Stromal cell of bone marrow (primary cell): ENCODE results near the gene TPM4.
A peak's percentile ranks its signal among the peaks of the same experiment; 100 is the strongest.
"Not testable (repeated sequence)": the region's sequence is repeated elsewhere in the genome, so short reads cannot be mapped to it uniquely, and the experiment has no call there.

ENCODE experiments used
- DNase-seq: peaks from one replicate; pipeline ENCODE4 v3.0.0-alpha.2; 2012; ENCODE audit warnings: low read depth

The TPM4 gene

GRCh38 chr19:16073481-16073880, 2.8 kb upstream of the TPM4 start:
- DNase-seq, result no peak

DNA sequence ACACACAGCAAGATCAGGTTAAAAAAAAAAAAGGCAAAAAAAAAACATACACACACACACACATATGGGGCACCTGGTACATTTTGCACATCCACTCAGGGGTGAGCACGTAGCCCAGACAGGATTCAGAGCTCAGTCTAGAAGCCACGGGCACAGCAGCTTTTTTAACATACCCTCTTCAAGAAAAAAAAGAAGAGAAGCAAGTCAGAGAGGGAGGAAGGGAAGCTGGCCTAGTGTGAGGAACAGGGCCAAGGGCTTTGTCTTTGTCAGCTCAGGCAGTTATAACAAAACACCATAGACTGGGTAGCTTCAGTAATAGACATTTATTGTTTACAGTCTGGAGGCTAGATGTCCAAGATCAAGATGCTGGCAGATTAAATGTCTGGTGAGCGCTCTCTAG, 2.3 kb upstream of the TPM4 start:
- no peak for DNase-seq

DNA sequence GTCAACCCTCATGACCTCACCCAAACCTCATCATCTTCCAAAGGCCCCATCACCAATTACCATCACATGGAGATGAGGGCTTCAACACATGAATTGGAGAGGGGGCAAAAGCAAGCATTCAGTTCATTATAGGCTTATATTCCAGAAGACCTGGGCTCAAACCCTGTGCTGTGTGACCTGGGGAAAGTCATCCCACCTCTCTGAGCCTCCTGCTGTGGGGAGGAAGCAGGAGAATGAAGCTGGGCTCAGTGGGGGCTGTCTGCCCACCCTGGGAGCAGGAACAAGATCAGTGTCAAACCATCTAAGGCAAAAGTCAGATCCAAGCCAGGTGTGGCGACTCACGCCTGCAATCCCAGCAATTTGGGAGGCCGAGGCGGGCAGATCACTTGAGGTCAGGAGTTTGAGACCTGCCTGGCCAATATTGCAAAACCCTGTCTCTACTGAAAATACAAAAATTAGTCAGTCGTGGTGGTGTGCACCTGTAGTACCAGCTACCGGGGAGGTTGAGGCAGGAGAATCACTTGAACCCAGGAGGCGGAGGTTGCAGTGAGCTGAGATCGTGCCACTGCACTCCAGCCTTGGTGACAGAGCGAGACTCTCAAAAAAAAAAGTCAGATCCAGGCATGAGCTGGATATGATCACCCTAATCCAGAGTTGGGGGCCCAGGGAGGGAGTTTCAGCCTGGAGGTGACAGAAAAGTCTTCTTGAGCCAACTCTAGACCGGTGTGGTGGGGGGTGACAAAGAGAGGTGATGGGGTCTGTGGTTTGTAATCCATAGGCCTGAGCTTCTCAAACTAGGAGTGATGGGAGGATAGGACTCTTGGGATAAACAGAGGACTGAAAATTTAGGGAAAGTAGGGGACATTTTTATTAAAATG, 1.6 kb upstream of the TPM4 start:
- no peak for DNase-seq

- DNase-seq, result no peak
These were observed 703 bp upstream of the TPM4 start for GRCh38 chr19:16075430-16076153.

GRCh38 chr19:16076958-16077611, 790 bp downstream of the TPM4 start:
- no peak for DNase-seq

GRCh38 chr19:16077984-16078758, 1.9 kb downstream of the TPM4 start:
- DNase-seq, result peak; percentile 76

DNA sequence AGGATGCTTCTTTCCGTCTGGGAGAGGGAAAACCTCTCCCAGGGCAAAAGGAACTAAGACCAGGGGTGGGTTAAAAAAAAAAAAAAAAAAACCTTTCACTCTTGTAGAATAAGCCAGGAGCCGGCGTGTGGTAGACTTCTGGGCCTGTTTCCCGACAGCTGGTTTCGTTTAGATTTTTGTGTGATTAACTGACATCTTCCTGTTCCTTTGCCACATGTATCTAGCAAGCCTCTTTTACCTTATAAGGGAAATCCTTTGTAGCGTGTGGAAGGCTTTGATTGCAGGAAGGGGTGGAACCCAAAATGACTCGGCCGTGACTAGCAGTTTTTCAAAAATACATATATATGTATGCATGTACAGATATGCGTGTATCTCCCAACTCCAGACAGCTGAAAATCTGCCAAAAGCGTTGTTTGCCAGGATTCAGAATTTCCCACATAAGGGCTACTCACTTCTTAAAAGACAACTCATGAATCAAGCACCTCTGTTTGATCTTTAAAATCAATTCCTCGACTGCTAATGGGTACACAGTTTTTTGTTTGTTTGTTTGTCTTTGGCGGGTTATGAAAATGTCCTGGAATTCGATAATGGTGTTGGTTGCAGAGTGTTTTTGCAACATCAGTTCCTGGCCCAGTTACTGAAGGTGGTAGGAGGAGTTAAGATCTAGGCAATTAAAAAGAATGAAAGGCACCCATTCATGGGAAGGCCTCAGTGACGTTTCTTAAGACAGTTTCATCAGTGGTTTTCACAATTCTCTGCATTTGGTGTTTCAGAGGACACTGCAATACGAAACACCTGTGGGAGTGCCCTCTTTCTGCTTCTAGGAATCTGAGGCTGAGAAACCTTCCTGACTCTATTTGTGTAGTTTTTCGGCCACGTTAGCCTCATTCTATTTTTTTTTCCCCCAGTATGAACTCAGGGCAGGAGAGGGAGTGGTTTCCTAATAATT, 2.7 kb downstream of the TPM4 start:
- peak; percentile 97 for DNase-seq

GRCh38 chr19:16084067-16084685, 7.9 kb downstream of the TPM4 start:
- DNase-seq, result no peak

GRCh38 chr19:16085115-16085514, 8.8 kb downstream of the TPM4 start:
- no peak for DNase-seq

DNA sequence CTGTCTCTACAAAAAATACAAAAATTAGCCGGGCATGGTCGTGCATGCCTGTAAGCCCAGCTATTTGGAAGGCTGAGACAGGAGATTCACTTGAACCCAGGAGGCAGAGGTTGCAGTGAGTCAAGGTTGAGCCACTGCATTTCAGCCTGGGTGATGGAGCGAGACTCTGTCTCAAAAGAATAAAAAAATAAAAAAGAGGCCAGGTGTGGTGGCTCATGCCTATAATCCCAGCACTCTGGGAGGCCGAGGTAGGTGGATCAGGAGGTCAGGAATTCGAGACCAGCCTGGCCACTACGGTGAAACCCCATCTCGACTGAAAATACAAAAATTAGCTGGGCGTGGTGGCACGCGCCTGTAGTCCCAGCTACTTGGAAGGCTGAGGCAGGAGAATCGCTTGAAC, 11.1 kb downstream of the TPM4 start:
- DNase-seq, result not testable (repeated sequence)

DNA sequence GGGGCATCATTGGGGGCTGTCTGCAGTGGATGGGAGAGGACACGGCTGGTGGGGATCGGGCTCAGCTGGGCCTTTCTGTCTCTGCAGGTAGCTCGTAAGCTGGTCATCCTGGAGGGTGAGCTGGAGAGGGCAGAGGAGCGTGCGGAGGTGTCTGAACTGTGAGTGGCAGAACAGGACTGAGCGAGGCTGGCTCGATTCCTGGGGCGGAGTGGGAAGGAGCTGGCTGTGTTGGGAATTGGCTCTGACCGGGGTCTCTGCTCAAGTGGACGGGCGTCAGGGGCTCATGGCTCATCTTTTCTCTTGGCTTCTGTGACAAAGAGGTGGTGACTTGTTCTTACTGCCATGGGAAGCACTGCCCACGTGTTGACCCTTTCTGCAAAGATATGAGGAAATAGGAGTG, 11.6 kb downstream of the TPM4 start:
- DNase-seq, result no peak

DNA sequence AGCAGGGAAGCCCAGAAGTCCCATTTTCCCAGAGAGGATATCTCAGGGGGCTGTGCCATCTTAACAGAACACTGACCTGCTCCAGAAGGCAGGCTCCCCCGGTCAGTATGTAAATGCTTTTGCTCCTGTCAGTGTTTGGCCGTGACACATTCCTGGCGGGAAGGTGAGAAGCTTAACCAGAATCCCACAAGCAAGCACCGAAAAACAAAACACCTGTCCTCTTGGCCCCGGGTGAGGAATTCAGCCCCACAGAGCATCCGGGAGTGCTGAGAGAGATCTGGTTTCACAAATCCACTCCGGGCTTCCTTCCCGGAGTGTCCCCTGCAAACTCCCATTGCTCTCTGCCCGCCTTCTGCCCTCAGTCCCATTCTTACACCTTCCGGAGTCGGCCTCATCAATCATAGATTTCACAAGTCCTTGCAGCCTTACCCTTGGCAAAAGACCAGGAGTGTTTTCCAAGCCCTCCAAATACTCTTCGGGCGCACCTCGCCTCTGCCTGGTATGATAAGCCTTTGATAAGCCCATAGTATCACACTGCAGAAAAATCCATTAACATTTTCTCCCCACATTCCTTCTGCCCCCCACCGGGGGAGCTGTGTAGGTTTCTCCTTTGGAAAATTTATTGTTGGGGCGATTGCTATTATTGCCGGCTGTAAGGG, 12.2 kb downstream of the TPM4 start:
- no peak for DNase-seq

DNA sequence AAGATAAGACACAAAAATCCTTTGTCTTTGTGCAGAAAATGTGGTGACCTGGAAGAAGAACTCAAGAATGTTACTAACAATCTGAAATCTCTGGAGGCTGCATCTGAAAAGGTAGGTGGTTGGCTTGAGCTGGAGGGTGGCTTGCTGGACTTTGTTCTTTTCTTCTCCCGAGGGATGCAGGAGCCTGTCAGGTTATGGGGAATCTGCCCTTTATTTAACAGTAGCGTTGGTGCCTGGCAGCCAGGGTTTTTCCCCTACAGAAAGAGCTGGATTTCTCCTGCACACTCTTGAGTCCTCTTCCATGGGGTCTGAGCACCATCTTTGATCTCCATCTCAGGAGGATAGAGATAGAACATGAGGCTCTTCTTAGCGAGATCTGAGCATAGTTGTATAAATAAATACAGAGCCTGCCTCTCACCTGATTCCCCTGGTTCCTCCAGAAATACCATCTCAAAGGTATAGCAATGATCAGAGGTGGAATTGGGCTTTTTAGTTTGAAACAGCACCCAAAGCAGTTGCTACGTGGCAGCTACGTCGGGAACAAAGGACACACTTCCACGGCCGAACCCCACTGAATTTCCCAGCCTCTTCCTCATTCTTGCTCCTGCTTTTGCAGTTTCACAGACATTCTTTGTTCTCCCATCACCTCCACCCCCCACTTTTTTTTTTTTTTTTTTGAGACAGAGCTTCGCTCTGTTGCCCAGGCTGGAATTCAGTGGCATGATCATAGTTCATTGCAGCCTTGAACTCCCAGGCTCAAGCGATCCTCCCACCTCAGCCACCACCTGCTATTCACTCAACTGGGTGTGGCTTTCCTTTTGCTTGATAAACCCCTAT, 12.9 kb downstream of the TPM4 start:
- DNase-seq, result no peak

DNA sequence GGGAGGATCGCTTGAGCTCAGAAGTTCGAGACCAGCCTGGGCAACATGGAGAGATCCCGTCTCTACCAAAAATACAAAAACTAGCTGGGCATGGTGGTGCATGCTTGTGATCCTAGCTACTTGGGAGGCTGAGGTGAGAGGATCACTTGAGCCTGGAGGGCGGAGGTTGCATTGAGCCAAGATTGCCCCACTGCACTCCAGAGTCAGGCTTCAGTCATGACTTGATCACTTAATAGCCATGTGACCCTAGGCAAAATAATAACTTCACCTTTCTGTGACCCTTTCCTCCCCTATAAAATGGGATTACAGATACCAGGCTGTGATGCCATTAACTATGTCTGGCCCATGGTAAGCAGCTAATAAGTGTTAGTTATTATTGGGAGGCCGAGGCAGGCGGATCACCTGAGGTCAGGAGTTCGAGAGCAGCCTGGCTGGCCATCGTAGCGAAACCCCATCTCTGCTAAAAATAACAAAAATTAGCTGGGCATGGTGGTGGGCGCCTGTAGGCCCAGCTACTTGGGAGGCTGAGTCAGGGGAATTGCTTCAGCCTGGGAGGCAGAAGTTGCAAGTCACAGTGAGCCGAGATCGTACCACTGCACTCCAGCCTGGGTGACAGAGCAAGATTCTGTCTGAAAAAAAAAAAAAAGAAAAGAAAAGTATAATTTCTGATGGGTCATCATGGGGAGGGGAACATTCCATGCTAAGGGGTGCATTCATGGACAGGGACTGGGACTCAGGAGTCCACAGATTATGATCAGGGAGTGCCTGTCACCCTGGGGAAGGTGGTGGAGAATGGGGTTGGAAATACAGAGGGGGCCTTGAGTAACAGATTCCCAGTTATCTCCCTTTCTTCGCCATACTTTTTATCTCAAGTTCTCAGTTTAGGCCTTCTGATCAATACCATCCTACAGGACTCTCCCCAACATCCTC, 15.5 kb downstream of the TPM4 start:
- no peak for DNase-seq

GRCh38 chr19:16094360-16095070, 18.2 kb downstream of the TPM4 start:
- no peak for DNase-seq

DNA sequence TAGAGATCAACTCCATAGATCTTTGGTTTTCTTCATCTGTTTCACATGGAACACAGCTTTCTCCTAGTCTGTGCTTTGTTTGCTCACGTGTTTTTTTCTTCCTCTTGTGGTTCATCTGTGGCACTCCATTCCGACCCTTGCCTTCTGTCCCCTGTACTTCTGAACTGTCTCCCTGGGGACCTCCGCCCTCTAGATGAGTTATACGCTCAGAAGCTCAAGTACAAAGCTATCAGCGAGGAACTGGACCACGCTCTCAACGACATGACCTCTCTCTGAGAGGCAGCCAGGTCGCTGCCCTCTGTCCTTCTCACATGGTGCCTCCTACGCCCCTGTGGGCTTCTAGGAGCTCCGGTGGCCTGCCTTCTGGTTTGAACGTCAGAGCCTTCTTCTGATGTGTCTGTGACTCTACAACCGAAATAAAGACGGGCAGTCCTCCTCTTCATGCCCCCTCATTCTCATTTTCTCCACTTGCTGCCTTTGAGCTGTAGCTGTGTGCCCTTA, 18.8 kb downstream of the TPM4 start:
- DNase-seq, result no peak

GRCh38 chr19:16096280-16096855, 20.1 kb downstream of the TPM4 start:
- no peak for DNase-seq
